DMS 273 treated with DMSO at 0.1 percent for 48 hours (cell line): Measurements from ENCODE around the gene AK1.
A peak's percentile ranks its signal among the peaks of the same experiment; 100 is the strongest.
"Not testable (repeated sequence)": the region's sequence is repeated elsewhere in the genome, so short reads cannot be mapped to it uniquely, and the experiment has no call there.

Source experiments
- DNase-seq: peaks from one replicate; lab custom pipeline; 2025; lab: John Stamatoyannopoulos, UW

AK1 gene

DNA sequence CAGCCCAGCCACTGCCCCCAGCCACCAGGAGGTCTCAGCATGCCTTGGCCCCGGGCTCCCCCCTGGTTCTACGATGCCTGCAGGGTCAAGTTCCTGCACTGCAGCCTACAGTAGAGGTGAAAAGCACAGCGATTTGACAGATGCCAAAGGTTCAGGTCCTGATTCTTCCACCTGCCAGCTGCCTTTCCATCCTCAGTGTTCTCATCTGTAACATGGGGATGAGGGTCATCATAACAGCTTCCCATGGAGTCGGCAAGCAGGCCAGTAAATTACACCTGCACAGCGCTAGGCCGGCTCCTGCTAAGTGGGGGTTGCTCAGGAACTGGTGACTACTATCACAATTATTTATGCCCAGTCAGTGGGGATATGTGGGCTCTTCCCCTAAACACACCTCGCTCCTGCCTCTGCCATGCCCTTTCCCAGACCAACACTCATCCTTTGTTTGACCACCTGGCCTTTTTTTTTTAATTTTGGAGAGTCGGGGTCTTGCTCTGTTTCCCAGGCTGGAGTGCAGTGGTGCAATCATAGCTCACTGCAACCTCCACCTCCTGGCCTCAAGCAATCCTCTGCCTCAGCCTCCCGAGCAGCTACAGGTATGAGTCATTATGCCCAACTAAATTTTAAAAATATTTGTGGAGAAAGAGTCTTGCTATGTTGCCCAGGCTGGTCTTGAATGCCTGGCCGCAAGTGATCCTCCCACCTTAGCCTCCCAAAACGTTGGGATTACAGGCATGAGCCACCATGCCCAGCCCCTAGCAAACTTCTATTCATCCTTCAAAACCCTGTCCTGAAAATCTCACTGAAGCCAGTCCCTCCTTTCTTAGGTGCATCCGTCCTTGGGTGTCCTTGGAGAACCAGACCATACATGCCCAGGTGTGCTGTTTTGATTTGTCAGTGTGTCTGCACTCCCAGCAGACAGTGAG is 29.4 kb downstream of the AK1 start:
- no peak for DNase-seq

DNA sequence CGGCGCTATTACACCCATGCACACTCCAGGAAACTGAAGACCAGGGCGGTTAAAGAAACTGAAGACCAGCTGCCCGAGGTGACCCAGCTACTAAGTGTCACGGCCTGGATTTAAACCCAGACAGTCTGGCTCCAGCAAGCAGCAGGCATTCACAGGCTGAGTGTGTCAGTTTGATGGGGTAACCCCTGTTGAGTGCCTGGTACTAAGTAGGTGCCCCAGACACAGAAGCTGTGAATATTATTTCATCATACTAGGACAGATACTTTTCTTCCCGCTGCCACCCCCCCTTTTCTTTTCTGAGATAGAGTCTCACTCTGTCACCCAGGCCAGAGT is 30.3 kb downstream of the AK1 start:
- peak; percentile 60 for DNase-seq

DNA sequence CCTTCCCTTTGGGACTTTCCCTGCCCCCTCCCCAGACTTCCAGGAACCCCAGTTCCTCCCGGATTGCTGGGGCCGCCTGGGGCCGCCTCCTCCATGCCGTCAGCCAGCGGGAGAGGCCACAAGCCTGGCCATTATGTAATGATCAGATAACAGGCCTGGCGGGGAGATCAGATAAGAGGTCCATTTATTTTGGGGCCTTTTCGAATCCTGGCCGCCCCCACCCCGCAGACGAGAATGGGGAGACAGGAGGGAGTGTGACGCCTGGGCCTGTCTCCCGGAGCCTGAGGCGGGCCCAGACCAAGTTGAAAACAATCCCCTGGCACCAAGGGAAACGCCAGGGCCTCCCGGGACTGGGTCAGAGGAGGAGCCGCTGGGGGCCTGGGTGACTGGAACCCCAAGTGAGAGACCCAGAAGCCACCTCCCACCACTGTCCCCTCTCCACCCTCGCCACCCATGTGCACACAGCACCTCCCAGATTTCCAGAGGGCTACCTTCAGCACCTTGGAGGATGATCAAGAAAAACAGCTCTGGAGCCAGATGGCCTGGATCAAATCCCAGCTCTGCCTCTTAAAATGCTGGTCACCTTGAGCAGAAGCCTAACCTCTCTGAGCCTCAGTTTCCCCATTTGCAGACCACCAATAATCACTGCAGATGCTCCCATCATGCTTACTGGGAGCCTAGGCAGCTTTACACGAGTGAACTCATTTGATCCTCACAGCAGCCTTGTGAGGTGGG is 30.9 kb downstream of the AK1 start:
- DNase-seq = no peak

DNA sequence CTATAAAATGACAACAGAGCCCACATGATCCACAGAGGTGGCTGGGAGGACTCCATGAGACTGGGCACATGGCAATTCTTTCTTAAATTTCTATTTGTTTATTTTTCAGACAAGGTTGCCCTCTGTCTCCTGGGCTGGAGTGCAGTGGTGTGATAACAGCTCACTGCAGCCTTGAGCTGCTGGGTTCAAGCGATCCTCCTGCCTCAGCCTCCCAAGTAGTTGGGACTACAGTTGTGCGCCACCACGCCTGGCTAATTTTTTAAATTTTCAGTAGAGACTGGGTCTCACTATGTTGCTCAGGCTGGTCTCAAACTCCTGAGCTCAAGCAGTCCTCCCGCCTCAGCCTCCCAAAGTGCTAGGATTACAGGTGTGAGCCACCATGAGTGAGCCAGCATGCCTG is 31.9 kb downstream of the AK1 start:
- DNase-seq = not testable (repeated sequence)

DNA sequence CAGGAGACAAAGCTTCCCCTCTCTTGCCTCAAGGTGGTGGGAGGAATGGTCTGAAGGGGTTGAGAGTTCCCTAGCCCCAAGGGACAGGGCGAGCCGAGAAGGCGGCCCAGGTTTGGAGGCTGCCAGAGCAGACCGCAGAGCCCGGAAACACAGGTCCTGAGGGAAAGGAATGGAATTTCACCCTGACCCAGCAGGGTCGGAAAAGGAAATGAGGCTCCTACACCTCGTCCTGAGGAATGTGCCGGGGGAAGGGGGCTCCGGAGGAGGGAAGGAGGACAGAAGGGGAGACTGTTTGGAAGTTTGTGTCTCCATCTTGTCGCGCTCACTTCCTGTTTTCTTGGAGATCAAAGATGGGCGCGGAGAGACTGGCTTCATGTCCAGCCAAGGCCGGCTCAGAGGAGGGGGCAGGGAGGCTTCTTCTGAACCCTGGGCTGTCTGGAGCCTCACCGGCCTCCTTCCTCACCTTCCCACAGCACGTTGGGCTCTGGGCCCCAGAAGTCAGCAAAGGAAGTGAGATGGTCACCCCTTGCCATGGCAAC is 32.6 kb downstream of the AK1 start:
- no peak for DNase-seq

DNA sequence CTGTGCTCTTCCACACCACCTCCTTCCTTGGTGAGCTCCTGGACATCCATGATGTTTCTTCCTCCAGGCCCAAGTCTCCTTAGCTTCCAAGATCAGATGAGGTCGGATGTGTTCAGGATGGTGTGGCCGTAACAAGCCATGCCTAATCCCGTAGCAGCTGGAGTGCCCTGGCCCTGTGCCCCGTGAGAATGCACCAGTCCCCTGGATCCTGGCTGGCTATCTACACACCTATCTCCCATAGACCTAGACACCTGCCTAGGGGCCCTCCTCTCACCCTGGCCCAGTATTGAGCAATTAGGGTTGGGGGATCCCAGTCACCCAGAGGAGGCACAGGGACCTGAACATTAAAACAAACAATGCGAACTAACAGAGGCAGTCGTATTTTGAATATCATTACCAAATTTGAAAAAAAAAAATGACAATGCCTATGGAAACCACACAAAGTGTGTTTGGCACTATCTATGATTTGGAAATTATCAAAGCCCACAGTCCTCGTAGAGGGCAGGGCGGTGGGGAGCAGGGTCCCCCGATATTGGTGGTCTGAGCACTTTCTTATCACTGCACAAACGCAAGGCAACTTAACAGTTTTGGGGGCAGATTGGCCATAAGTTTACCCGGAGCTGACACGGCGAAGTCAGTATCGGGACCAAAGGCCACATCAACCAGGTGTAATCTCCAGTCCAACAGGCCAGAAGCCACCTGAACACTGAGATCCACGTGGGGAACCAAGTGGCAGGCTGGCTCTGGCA is 36.2 kb downstream of the AK1 start:
- no peak for DNase-seq

DNA sequence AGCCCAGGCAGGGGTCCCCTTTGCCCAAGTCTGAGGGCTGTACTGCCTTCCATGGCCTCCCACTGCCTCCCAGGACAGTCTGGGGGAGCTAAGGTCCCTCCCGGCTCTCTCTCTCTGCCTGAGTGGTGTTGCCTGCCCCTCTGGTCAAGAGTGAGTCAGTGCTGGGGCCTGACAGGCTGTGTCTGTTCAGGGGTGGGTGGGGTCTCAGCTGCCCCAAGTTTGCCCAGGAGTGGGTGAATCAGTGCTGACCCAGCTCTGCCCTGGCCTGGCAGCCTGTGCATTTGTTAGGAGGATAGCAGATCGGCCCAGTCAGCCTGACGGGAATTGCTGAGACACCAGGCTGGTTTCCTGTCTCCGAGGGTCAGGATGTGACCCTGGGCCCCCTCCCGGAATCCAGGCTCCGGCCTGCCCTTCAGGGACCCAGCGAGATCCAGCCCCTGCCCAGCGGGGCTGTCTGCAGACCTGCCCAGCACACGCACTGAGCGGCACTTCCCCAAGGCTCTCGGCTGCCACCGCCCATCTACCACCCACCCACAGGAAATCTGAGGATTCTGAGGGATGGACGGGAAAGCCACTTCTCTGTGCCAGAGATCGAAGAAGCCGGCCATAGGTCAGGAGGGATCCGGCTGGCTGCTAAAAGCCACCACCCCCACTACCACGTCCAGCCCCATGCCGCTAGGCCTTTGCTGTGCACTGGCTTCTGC is 38.9 kb downstream of the AK1 start:
- no peak for DNase-seq

DNA sequence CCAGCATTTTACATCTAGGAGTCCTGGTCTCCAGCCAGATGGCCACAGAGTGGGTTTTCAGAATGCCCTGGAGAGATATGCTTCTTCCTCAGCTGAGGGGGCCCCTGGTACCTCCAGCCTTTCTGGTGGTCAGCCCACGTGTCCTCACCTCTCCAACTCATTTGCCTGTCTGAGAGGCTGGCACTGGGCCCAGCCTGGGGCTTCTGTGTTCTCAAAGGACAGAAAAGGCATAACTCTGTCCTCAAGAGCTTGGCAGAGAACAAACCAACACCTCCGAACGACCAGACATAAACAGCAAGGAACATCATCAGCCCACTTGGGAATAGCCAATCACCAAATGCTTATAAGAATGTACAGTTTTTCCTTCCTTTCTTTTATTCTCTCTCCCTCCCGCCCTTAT is 40.1 kb downstream of the AK1 start:
- no peak for DNase-seq

DNA sequence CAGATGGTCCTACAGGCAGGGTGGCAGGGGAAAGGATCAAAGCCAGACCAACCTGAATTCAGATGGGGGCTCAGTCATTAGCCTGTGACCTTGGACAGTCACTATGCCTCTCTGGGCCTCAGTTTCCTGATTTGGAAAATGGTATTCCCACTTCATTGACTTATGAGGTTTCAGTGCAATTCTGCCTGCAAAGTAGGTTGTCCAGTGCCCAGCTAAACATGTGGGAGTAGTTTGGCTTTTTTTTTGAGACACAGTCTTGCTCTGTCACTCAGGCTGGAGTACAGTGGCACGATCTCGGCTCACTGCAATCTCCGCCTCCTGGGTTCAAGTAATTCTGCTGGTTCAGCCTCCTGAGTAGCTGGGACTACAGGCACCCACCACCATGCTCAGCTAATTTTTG is 40.9 kb downstream of the AK1 start:
- DNase-seq = not testable (repeated sequence)

DNA sequence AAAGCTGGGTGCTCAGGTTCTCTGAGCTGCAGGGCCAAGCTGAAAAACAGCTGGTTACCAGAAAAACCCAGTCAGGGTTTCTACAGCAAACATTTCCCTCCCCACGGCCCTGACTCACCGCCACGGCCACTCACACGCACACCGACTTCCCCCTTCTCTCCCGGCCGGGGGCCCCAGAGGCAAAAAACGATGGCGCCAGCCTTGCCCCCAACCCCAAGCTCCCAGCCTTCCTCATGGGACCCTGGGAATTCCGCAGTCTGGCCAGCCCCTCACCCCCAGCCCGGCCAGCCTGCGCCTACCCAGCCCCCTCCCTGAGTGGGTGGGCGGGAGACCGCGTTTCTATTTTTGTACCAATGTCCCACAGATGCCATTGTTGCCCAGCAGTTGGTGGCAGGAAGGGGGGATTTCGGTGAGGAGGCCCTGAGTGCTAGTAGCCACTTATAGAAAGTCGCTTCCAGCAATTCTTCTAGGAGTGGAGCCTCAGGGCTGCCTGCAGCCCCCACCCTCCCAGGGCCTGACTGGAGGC is 41.4 kb downstream of the AK1 start:
- DNase-seq = no peak

DNA sequence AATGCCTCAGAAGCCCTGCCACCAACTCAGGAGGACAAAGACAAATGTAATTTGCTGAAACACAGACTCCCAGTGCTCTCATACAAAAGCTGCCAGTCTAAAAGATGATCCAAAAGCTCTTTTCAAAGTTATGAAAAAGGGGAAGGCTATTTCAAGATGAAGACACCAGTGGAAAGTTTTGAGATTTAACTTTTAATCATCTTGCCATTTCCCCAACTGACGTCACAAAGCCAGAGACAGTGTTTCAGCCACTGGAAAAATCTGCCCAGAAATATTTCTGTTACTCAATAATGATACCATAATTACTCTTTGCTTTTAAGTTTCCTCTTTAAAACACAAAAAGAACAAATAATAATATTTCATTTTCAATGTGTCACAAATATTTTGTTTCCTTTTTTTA is 43.9 kb downstream of the AK1 start:
- no peak for DNase-seq

DNA sequence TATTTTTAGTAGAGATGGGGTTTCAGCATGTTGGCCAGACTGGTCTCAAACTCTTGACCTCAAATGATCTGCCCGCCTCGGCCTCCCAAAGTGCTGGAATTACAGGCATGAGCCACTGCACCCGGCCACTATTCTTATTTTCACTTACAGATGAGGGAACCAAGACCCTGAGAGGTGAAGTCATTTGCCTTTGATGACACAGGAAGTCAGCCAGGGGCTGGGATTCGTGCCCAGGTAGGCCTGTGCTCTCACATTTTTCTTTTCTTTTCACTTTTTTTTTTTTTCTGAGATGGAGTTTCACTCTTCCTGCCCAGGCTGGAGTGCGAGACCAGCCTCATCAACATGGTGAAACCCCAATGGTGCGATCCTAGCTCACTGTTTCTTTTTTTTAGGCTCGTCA is 45.2 kb downstream of the AK1 start:
- no peak for DNase-seq

DNA sequence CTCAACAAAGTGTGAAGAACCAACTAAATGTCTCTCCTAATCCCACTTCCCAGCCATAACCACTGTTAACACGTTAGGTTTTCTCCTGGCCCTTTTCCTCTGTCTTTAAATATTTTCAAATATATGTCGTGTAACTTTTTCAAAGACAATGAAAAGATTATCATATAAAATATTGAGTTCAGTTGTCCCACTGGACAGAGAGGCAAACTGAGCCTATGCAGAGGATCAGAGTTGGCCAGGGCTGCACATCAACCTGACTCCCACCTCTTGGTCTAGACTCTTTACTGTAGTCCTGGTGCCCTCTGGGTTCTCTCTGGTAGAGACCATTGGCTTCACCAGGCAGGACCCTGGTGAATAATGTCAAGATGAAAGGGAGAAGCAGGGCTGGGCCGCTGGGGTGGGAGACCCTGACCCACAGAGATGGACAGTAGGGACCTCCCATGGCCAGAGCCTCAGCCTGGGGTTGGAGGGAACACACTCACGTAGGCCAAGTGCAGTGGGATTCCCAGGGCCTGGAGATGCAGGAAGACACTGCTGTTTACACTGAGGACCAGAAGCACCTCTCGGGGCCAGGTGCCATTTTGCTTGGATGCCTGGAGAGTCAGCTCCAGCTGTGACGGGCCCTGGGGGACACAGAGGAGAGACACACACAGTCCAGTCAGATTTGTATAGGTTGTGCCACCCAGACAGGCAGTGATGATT is 48.1 kb downstream of the AK1 start:
- DNase-seq = no peak

DNA sequence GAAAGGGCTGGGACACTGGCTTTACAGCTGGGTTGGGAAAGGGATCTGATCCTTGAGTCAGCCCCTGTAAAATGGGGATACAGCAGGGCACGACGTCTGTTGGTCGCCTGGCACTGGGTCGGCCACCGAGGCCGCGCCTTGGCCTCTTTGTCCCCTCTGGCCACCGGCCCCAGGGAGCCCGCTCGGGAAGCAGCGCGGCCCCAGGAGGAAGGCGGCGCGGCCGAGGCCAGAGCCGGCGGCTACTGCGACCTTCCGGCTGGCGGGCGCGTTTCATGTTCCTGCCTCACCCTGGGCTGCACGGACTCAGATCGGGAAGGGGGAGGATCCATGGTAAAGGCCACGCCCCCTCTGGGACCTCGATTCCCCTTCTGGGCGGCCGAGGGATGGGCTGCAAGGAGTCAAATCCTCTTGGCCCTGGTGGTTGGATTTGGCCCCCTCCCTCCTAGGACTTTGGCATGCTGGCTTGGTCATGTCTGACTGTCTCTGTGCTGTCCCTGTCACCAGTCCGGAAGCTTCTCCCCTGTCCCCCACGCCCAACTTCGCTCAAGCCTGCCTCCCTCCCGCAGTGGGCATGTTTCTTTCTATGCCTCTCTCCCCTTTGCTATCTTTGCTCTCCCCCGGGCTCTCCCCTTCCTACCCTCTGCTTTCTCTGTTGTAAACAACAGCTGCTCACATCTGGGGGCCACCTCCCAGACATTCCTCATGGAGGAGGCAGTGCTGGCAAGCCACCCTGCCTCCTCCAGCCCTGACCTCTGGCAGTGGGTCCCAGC is 49.0 kb downstream of the AK1 start:
- peak; percentile 10 for DNase-seq

DNA sequence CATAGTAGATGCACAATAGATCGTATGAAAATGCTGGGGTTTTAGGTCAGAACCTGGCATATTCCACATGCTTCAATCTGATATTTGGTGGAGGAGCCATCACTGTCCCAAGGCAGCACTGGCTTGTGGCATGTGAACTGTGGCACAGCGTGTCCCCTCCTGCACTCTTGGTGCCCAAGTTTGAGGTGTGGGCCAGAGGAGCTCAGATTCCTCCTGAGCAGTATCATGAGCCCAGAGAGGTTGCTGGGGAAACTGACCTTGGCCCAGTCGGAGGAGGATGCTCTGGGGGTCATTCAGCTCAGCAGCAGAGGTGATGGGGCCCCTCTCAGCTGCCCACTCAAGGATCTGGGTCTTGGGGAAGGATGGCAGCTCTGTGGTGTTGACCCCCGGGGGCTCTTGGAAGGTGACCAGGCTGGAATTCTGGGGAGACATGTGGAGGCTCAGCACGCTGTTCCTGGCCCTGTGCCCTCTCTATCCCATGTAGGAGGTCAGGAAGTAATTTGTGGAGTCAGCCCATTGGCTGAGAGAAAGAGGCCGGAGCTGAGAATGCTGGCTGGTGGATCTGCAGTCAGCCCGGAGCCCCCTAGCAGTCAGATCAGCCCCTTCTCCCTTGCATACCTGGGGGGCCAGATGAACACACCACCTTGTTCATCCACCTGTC is 51.1 kb downstream of the AK1 start:
- no peak for DNase-seq

DNA sequence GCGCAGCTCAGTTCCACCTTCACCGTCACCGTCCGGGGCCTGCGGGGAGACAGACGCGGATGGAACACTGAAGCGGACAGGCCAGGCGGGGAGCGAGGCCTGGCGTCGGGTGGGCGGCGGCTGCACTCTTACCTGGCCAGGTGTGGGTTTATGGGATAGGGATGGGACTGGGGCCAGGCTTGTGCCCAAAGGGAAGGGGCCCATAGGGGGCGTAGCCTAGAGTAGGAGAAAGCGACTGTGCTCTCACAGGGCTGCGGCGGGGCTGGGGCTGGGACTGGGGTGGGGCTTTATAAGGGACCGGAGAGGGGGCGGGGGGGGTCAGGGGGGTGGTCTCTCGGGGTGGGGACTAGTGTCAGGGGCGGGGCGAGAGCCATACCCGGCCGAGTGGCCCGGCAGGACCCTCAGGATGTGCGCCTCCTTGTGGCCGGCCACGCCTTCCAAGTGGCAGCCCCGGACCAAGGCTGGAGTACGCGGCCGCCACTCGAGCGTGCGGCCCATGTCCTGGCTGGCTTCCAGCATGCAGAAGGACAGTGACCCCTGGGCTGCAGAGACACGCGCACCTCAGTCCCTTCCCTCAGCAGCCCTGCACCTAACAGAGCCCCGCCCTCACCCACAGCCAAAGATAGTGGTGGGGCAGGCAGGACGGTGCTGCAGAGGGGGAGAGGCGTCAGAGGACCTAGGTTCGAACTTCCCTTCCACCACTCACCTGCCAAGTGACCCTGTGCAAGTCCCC is 52.0 kb downstream of the AK1 start:
- DNase-seq = no peak

DNA sequence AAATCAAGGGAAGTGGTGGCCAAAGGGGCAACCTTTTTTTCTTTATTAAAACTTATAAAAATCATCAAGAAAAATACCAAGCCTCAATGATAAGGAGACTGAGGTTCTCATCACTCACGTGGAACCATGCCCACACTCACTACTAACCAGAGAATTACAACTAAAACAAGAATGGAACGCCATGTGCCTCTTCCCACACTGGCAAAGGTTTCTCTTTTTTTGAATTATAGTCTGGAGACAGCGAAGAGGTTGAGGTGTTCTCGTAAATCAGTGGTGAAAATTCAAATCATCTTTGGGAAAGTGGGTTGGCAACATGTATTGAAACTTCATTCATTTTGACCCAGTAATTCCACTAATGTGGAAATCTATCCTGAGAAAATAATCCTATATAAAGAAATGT is 55.4 kb downstream of the AK1 start:
- no peak for DNase-seq

DNA sequence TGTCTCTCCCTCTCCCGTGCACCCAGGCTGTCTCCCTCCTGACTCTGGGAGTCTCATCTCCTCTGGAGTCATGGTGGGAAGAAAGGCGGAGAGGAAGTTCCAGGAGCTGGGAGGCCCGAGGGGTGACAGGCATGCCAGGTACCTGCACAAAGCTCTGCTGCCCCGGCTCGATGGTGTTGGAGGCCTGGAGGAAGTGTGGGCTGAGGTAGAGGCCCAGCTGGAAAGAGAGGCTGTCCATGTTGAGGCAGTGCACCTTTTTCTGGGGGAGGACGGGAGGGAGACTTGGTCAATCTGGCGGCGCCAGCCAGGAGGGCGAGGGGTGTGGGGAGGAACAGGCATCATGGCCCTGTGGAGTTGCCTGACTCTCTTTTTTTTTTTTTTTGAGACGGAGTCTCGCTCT is 58.9 kb downstream of the AK1 start:
- DNase-seq = no peak

DNA sequence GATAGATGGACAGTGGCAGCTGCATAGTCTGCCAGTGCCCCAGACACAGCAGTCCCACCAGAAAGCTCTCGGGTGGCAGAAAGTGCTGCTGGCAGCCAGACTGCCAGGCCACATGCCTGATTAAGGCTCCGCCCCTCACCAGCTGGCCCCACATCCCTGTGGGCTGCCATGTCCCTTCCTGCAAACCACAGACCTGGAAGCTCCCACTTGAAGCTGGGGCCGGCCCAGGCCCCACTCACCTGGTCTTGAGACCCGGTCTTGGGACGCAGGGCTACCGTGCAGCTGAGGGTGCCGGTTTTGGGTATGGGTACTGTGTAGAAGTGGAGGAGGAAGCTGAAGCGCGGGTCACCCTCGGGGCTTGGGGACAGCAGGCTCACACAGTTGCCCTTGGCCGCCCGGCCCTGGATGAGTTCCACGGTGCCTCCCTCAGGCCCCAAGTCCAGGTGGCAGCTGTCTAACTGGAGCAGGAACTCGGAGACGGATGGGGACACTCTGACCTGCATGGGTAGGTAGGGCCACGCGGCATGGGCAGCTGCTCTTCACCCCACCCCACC is 59.5 kb downstream of the AK1 start:
- peak; percentile 30 for DNase-seq
